Skin of body (tissue), 2 donors: ENCODE measurements around the gene OR52L1. TPM values are rescaled to one million over a fixed set of nuclear protein-coding genes. Genes with fewer than 3 reads are reported as not detected.
"Not testable (repeated sequence)": the region's sequence is repeated elsewhere in the genome, so short reads cannot be mapped to it uniquely, and the experiment has no call there.

Experiments
- DNase-seq: peaks from one replicate; lab custom pipeline; 2025; lab: John Stamatoyannopoulos, UW
- total RNA-seq: library from RNA; depleted of rRNA; stranded (reverse); fragments of >200 nt; gene quantifications from one replicate; pipeline ENCODE4 v1.2.3, GENCODE V29; 2014

The OR52L1 gene
- not detected for total RNA-seq

DNA sequence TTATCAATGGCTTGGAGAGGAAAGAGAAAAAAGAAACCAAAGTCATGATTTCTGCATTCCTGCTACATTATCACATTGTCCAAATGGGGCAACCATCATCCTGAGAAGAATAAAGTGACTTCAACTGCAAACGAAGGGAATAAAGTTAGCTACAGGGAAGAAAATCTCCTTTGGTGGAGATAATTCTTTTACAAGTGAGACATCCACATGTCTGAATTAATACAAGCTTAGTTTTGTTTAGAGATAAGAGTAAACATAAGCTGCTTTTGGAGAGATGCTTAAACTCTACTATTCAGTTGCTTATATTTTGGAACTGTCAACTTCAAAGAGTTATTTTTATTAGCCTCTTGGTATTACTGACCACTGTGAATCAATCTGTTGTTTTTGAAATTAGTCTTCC, at the start of gene OR52L1:
OR52L1 (minus strand) TSS at position 101 of the 400 bp plus-strand sequence; CDS start at position 46, 55 bp downstream.
- DNase-seq, result no peak

DNA sequence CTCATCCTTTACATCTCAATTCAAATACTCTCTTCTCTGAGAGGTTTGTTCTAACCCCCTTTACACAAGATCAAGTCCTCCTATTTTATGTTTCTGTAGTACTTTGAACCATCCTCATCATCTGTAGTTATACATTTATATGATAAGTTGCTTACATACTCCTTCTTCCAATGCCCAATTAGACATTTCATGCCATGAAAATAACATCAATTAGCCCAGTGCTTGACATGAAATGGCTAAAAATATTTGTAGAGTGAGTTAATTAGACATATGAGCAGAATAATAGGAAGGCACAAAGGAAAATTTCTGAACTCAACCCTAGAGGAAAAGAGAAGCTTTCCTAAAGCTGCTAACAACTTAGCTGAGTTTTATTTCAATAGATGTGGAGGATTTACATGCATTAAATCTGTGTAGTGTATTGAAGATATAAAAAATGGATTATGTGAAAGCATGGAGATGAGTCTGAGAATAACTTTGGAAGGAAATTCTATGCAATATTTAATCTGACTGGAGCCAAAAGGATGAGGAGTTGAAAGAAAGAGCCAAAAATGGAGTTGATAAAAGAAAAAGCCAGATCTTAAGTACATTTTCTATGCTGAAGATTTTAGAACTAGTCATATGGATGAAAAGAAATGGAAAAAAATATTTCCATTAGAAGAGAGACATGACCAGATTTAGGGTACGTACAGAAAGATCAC, 44.1 kb upstream of the OR52L1 start, which contains the start of gene OR56A1:
OR56A1 (minus strand) TSS at position 51 of the 698 bp plus-strand sequence. CDS start 3,066 bp downstream, outside the sequence.
- DNase-seq, result no peak

GRCh38 chr11:6027501-6027900, 40.7 kb upstream of the OR52L1 start:
- no peak for DNase-seq

DNA sequence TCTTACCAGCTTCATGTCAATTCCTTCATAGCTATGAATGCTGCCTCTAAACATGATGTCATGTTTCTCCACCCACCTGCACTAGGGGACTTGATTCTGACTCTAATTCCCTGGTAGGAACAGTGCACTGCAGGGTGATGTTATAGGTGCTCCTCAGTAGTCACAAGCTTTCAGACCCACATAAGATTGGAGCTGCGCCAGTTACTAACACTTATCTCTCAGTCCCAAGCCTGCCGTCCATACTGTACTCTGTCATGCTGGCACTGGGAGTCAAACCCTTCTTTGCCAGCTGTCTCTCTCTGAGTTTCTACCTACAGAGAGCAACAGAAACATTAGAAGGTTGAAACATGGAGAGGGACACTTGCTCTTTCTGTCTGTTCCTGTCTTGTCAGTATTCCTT, 38.3 kb upstream of the OR52L1 start:
- no peak for DNase-seq

GRCh38 chr11:6022956-6023355, 36.2 kb upstream of the OR52L1 start:
- no peak for DNase-seq

- DNase-seq, result no peak
Observed at GRCh38 chr11:6013042-6013441, 26.3 kb upstream of the OR52L1 start.

DNA sequence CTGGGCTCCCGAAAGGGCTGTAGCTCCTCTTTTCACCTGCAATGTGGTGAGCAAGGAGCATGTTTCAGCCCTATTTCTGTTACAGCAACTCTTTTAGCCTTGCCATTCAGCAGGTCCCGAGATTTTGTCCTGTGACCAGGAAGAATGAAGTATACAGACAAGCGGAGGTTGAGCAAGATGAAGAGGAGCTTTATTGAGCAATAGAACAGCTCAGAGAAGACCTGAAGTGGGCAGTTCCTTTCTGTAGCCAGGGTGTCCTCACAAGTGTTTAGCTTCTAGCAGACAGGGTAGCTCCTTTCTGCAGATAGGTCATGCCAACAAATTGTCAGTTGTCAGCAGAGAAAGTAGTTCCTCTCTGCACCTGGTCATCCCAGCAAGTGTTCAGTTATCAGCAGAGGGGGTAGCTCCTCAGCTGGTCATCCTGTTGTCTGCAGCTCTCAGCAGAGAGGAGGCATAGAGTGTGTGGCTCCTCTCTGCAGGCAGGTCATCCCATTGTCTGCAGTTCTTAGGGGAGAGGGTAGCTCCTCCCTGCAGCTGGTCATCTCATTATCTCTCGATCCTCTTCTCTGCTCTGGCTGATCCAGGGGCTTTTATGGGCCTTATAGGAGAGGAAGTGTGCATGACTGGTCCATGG, 25.4 kb upstream of the OR52L1 start:
- no peak for DNase-seq

DNA sequence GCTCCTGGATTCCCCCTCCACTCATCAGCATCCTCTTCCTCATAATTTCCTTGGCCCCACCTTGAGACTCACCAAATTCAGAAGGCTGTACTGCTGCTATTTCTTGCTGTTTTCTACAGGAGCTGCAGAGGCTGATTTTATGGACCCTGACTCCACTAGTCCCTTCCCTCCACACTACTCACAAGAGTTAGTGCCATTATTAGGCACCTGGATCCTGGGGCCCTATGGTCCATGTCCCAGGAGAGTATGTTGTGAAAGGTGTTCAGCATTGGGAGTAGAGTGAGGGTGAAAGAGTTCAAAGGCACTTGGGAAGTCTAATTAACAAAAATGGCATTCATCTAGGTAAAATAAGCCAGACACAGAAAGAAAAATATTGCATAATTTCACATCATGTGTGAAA, 20.1 kb upstream of the OR52L1 start, which contains the start of gene OR56A4:
OR56A4 (minus strand) TSS at position 101 of the 400 bp plus-strand sequence. CDS start 3,954 bp downstream, outside the sequence.
- no peak for DNase-seq

DNA sequence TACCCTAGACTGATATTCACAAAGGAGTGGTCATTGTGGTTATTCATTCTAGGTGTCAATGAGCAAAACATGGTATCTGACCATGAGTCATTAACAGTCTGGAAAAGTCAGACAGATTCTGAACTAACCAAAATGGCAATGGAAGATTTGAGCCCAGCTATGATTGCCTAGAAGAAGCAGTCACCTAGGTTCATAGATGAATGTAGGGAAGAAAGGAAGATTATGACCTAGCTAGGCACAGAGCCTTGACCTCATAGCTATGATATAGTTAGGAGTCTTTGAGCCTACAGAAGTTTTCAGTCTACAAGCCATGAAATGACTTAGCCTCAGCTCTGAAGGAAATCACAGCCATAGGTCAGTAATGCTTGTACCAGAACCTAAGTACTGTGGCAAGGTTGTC, 19.6 kb upstream of the OR52L1 start:
- no peak for DNase-seq

GRCh38 chr11:6002202-6002699, 15.5 kb upstream of the OR52L1 start:
- no peak for DNase-seq

DNA sequence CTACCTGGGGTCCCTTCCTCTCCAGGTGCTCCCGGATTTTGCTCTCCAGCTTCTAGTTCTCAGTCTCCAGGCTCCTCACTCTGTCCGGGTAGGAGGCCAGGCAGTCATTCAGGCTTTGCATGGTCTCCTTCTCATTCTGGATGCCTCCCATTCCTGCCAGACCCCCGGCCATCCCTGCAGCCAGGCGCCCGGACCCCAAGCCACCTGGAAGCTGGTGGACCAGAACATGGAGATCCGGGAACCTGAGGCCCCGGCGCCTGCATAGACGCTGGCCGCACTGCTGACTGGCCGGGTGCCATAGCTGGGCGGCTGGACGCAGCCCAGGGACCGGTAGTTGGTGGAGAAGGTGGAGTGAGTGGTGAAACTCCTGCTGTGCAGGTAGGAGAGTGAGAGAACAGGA, 8.0 kb upstream of the OR52L1 start:
- DNase-seq, result no peak

- no peak for DNase-seq
Observed at GRCh38 chr11:5992604-5993251, 5.9 kb upstream of the OR52L1 start.

- no peak for DNase-seq
Observed at GRCh38 chr11:5992150-5992549, 5.4 kb upstream of the OR52L1 start.

DNA sequence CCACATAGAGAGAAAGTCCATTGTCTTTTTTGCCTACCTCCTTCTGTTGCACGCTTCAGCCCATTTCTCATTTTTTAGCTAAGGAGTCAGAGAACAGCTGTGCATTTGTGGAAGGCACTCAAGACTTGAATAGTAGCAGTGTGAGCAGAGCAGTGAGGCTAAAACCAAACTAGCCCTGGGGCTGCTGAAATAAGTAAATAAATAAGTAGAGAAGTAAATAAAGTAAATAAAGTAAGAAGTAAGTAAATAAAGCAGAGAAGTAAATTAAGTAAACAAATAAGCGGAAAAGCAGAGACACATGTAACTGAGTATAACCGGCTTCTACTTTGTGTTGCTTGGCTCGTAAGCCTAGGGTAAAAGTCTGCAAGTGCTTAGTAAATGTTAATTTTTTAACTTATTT, 2.4 kb upstream of the OR52L1 start:
- DNase-seq, result no peak

DNA sequence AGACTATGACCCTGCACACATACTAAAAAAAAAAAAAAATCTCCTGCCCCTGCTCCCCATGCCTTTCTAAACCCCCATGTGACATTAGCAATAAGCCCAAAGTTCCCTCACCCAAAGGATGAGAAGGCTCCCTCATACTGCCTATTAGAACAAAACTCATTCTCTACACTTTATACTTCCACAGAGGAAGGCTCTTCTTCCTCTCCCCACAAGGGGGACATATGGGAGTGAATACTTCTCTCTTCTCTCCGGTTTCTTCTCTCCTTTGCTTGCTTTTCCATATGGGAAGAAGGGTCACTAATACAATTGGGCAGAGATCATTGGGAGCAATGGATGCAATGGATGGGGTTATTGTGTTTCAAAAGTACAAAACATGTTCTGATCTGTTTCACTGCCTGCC, 3.3 kb downstream of the OR52L1 start:
- no peak for DNase-seq

GRCh38 chr11:5973530-5973929, 13.3 kb downstream of the OR52L1 start:
- DNase-seq, result no peak

DNA sequence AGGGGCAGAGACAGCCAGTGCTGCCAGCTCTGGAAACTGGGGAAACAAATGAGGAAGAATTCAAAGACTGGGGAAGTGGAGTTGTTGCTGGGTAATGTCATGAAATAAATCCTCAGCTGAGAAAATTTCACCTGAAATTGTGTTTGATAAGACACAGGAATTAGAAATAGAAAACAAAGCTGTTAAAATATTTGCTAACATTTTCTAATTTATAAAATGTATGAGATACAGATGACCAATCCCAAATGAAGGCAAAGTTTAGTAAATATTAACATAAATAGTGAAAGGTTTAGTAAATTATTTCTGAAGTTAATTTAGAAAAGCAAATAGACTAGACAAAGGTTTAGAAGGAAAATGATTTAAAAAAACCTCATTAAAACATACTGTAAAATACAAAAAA, 18.4 kb downstream of the OR52L1 start, which contains the start of gene OR56A5:
OR56A5 (minus strand) TSS at position 101 of the 400 bp plus-strand sequence; CDS start at position 101, 0 bp downstream.
- no peak for DNase-seq

DNA sequence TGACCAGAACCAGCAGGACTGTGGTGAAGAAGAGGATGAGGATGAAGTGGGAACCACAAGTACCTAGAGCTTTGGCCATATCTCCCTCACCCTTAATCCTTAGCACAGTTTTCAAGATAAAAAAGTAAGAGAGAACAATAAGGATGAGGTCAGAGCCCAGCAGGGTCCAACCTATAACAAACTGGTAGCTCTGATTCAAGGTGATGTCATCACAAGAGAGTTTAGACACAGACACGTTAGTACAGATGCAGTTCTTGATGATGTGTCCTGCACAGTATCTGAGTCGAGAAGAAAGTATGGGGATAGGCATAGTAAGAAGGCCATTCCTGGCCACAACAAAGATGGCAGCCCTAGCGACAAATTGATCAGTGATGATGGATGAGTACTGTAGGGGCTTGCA, 19.1 kb downstream of the OR52L1 start:
- DNase-seq, result no peak

GRCh38 chr11:5966958-5967357, 19.8 kb downstream of the OR52L1 start:
- no peak for DNase-seq

DNA sequence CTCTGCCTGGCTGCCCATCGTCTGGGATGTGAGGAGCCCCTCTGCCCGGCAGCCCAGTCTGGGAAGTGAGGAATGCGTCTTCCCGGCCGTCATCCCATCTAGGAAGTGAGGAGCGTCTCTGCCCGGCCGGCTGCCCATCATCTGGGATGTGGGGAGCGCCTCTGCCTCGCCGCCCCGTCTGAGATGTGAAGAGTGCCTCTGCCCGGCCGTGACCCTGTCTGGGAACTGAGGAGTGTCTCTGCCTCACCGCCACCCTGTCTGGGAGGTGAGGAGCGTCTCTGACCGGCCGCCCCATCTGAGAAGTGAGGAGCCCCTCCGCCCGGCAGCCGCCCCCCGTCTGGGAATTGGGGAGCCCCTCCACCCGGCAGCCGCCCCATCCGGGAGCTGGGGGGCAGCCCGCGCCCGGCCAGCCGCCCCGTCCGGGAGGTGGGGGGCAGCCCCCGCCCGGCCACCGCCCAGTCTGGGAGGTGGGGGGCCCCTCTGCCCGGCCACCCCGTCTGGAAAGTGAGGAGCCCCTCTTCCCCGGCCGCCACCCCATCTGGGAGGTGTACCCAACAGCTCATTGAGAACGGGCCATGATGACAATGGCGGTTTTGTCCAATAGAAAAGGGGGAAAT, 26.0 kb downstream of the OR52L1 start:
- not testable (repeated sequence) for DNase-seq

GRCh38 chr11:5955586-5955985, 31.2 kb downstream of the OR52L1 start:
- DNase-seq, result no peak

GRCh38 chr11:5941951-5942350, 44.8 kb downstream of the OR52L1 start, which contains the start of gene OR56A3:
Gene OR56A3 (plus strand): TSS chr11:5942251. CDS start chr11:5947347, 5,096 bp downstream.
- DNase-seq, result no peak
